ENCODE measurements around the gene STK33. TPM values are rescaled to one million over a fixed set of nuclear protein-coding genes. Genes with fewer than 3 reads are reported as not detected.

STK33 gene
- total and polyA plus RNA-seq, 2 donors (not counting 3 experiments of a cell fraction or from before 2014, with no cell fraction given), result 0.63 to 3.4 TPM

DNA sequence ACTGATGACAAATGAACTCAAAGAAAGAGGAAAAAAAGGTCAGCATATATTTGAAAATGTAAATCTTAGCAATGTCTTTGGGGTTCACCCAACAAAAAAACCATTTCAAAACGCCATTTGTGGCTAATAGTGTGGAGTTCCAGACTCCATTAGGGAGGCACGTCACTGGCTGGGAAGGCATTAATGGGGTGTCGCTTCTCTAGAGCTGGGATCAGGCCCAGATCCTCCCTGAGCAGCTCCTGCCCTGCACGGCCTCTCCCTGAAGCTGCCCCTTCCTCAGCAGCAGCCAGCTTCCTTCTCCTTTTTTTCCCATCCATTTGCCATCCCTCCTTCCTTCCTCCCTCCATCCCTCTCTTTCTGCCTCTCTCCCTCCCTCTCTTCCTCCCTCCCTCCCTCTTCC lies 231.5 kb downstream of the STK33 start:
- no peak for DNase-seq (ENCODE audit: low read depth, low spot score)
- ChIA-PET POLR2A (no interaction called here), CTCF (no interaction called here)
- Histone ChIP-seq H3K36me3 (ENCODE audit: control insufficient read depth in 2 of 2, extremely low read depth in 1 of 2, insufficient read depth in 2 of 2, low read length in 2 of 2) (no peaks in the 10 kb centered on the region), H3K4me2 (ENCODE audit: insufficient read depth, low read length) (no peak overlapping the region), H3K9ac (replicated peaks; ENCODE audit: extremely low read depth, insufficient read depth, low read length) (no peak overlapping the region), H3K4me3 (replicated peaks in 1 of 3; ENCODE audit: insufficient read depth in 1 of 3, low read depth in 1 of 3, low read length in 3 of 3) (no peak overlapping the region), H3K4me1 (ENCODE audit: control insufficient read depth, extremely low read depth, insufficient read depth, low read length) (no peaks in the 10 kb centered on the region), H3K79me2 (ENCODE audit: control insufficient read depth, insufficient read depth, low read length) (no peaks in the 10 kb centered on the region), H2AFZ (ENCODE audit: low read depth, low read length) (no peak overlapping the region), H3K9me1 (replicated peaks; ENCODE audit: control insufficient read depth, extremely low read depth, insufficient read depth, low read length) (no peaks in the 10 kb centered on the region), H4K20me1 (replicated peaks; ENCODE audit: control insufficient read depth, extremely low read depth, insufficient read depth, low read length) (no peaks in the 10 kb centered on the region), H3K27ac (ENCODE audit: insufficient read depth, low read depth, low read length) (no peak overlapping the region), H3K9me3 (replicated peaks; ENCODE audit: control insufficient read depth, insufficient read depth, low read length) (no peaks in the 10 kb centered on the region), H3K27me3 (ENCODE audit: control insufficient read depth in 2 of 2, insufficient read depth in 2 of 2, low read length in 2 of 2) (no peaks in the 10 kb centered on the region)
- BruUV-seq (replicated peaks), result no TSS peak
- dilution Hi-C loops (cut with MboI; ENCODE audit: extremely low pct_ligation_motif_present, low sequenced_read_pairs), result no loop called here
- intact Hi-C loops (cut with micrococcal nuclease), result no loop called here
- FAIRE-seq, result no peak
- TF ChIP-seq POLR2AphosphoS5 (IDR thresholded peaks at IDR 0.05; ENCODE audit: insufficient read depth, low read depth, low read length) (no peak), JUN (IDR thresholded peaks at IDR 0.05; ENCODE audit: borderline replicate concordance, insufficient read depth, insufficient read length, low read depth) (no peak), CTCF (IDR thresholded peaks at IDR 0.05; ENCODE audit: extremely low read depth in 1 of 2, insufficient read depth in 1 of 2, low read depth in 1 of 2, low read length in 2 of 2) (no peak), MYC (IDR thresholded peaks at IDR 0.05; ENCODE audit: low read depth, low read length) (no peak), FOS (IDR thresholded peaks at IDR 0.05; ENCODE audit: borderline replicate concordance, insufficient read depth, low read length) (no peak), EZH2 (IDR thresholded peaks at IDR 0.05; ENCODE audit: borderline replicate concordance, low read depth, low read length, severe bottlenecking) (no peak), POLR2A (IDR thresholded peaks at IDR 0.05; ENCODE audit: low read depth, low read length) (no peak), GATA2 (IDR thresholded peaks at IDR 0.05; ENCODE audit: insufficient read depth, insufficient read length, low read depth, low read length) (no peak)
- TF ChIP-seq, protein P1, sequence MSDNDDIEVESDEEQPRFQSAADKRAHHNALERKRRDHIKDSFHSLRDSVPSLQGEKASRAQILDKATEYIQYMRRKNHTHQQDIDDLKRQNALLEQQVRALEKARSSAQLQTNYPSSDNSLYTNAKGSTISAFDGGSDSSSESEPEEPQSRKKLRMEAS (IDR thresholded peaks at IDR 0.05; ENCODE audit: insufficient read depth, insufficient read length), result no peak
